Stimulated activated naive CD4-positive, alpha-beta T cell treated with Interleukin-2 at 50 U/mL for 16 hours (primary cell): ENCODE data around the gene B3GNT8.
A peak's percentile ranks its signal among the peaks of the same experiment; 100 is the strongest.
"Not testable (repeated sequence)": the region's sequence is repeated elsewhere in the genome, so short reads cannot be mapped to it uniquely, and the experiment has no call there.

ENCODE experiments used
- DNase-seq: peaks from one replicate; lab custom pipeline; 2025; lab: John Stamatoyannopoulos, UW

B3GNT8 gene

DNA sequence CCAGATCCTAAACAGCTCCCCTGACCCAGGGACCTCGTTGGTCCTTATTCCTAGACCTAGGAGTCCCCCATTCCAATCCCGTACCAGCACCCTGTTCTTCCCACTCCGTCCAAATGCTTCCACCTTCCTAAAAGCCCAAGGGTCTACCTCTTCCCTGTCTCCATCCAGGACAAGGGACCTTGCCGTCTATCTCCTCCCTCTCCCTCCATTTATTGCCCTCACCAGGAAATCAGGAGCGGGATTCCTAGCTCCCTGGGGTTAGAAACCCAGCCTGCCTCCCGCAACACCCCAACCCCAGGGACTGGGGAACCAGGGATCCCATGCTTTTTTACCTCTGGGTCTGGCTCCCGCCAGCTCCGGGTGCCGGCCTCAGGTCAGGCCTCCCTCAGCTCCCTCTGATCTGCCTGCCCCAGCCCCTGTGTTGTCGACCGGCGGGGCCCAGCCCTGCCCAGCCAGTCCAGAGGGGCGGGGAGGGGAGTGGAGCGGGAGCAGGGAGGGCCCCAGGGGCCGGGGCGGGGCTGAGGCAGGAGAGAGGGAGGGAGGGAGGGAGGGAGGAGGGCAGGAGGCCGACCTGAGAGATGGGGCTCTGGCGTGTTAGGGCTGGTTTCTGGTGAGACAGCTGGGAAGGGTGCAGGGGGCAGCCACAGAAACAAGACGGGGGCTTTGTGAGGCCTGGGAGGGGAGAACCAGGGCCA lies at the start of gene B3GNT8:
Gene B3GNT8, minus strand, starts transcription at position 423 of the 695 bp plus-strand sequence. CDS start 596 bp downstream, outside the sequence.
- peak; percentile 26 for DNase-seq

GRCh38 chr19:41476583-41476982 lies 49.4 kb upstream of the B3GNT8 start:
- DNase-seq: no peak

DNA sequence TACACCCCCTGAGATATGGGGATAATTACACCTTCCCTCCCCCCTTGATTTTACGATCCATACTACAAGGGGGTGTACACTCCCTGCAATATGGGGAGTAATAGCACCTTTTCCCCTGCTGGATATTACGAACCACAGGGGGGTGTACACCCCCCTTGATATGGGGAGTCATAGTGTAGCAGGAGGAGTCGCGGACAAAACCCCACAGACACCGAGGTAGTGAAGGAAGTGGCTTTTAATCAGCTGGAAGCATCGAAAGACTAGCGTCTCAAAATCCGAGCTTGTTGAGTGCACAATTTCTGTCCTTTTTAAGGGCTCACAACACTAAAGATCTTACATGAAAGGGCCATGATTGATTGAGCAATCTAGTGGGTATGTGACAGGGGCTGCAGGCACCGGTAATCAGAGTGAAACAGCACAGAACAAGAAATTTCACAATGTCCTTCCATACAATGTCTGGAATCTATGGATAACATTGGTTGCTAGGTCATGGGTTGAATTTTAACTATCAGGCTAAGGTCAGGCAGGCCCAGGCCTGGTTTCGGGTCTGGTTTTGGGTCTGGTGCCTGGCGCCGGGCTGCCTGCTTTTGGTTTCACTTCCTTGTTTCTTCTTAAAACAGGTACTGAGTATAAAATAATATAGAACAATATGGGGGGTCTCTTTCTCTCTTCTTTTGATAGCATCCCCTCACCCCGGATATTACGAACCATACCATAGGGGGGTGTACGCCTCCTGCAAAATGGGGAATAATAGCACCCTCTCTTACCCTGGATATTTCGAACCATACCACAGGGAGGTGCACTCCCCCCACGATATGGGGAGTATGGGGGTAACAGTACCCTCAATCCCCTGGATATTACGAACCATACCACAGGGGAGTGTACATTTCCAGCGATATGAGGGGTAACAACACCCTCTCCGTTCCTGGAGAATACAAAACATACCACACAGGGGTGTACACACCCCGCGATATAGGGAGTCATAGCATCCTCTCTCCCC lies 36.4 kb upstream of the B3GNT8 start:
- not testable (repeated sequence) for DNase-seq

- DNase-seq: no peak
These were observed 35.3 kb upstream of the B3GNT8 start for GRCh38 chr19:41462497-41462896.

- no peak for DNase-seq
These were observed 30.1 kb upstream of the B3GNT8 start for GRCh38 chr19:41457241-41457640.

- DNase-seq: no peak
These were observed 29.3 kb upstream of the B3GNT8 start for GRCh38 chr19:41456342-41456918.

DNA sequence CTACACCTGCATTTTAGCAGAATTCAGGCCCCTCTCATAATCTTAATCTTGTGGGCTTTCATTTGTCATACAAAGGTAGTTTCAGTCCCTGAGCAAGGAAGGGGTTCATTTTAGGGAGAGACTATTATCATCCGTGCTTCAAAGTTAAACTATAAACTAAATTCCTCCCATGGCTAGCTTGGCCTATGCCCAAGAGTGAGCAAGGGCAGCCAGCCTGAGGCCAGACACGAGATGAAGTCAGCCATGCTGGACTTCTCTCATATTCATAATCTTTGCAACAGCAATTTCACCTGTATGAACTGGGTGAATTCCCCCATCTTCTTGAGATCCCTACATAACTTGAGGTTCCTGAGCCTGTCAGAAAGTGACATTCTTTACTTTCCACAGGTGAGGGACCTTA lies 28.8 kb upstream of the B3GNT8 start:
- no peak for DNase-seq

DNA sequence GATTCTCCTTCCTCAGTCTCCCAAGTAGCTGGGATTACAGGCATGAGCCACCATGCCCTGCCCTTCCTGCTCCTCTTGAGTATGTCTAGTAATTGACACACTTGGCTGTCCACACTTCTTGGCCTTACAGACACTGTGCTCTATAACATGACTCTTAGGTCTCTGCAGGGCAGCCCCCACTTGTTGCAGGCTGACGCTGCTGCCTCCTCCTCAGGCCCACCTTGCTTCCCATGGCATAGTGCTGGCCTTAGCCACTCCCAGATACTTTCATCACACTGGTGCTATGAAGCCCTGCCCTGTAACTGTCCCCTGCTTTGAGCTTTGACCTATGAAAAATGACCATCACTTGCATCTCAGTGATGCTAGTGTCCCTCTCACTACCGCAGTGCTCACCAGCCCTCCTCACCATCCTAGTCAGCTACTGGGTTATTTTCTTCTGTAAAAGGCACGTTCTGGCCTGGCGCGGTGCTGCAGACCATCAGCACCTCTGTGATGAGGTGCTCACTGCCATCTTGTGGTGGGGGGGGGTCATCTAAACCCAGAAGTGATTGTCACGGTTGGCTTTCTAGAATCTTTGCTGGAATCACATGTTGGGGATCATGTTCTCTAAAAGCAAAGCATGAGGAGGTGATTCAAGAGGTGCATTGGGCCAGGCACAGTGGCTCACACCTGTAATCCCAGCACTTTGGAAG lies 25.6 kb upstream of the B3GNT8 start:
- DNase-seq: no peak

DNA sequence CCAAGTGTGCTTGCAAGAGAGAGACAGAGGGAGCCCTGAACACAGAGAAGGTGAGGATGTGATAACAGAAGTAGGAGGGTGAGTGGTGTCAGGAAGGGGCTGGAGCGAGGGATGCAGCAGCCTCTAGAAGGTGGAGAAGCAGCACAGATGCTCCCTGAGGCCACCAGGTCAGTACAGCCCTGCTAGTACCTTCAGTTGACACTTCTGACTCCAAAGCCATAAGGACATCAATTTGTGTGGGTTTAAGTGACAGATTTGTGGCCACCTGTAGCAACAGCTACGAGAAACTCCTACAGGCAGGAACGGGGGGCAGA lies 22.6 kb upstream of the B3GNT8 start:
- no peak for DNase-seq

- peak; percentile 64 for DNase-seq
These were observed 22.1 kb upstream of the B3GNT8 start for GRCh38 chr19:41449079-41449864.

GRCh38 chr19:41447732-41448332 lies 20.7 kb upstream of the B3GNT8 start:
- no peak for DNase-seq

DNA sequence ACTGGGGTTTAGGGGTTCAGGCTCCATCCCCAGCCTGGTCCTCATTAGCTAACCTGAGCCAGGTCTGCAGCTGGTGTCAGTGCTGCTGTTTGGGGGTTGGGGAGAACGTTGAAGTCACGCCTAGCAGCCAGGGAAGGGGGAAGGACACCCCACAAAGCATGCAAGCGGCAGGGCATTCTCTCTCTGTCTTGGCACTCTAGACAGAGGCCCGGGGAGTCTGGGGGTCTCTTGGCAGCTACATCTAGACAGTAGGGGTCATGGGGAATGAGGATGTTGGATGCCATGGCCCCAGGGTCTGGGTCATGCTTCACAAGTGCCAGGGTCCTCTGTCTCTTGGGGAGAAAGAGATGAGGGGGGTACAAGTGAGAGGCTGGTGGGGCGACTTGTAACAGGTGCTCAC lies 18.4 kb upstream of the B3GNT8 start:
- DNase-seq: no peak

- DNase-seq: no peak
These were observed 16.8 kb upstream of the B3GNT8 start for GRCh38 chr19:41443813-41444455.

DNA sequence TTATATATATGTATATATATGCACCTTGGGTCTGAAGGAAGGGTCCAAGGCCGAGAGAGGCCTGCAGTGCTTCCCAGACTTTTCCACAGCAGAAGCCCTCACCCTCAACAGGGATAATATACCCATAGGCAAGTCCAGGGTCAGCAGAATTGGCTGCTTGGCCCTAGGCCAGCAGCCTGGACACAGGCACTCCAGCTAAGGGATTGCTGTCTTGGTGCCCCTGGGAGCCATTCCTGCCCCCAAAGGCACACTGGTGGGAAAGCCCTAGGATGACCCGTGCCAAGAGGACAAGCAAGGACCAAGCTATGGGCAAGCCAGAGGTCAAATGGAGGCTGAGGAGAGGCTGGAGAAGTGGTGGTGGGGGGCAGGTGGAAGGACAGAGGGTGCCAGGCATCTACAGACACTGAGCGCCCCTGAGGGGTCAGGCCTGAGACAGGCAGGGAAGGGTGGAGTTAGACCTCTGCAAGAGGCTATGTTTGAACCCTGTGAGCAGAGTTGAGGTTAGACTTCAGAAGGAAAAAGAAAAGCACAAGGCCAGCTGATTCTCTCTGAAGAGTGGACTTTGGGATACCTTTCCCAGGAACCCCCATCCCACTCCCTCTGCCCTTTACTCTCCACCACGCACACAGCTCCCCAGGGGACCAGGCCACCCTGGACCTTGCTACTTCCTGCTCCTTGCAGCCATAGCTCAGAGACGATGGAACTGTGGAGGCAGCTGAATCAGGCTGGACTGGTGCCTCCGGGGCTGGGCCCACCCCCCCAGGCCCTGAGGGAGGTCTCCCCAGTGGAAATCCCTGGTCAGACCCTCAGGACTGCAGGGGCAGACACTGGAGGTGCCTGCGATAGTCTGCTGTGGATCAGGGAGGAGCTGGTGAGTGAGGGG lies 15.5 kb upstream of the B3GNT8 start, which contains the start of gene ERICH4:
Gene ERICH4, plus strand, starts transcription at position 684 of the 883 bp plus-strand sequence. Its CDS starts 14 bp downstream, at position 698.
- no peak for DNase-seq

GRCh38 chr19:41441321-41441945 lies 14.3 kb upstream of the B3GNT8 start:
- DNase-seq: no peak

DNA sequence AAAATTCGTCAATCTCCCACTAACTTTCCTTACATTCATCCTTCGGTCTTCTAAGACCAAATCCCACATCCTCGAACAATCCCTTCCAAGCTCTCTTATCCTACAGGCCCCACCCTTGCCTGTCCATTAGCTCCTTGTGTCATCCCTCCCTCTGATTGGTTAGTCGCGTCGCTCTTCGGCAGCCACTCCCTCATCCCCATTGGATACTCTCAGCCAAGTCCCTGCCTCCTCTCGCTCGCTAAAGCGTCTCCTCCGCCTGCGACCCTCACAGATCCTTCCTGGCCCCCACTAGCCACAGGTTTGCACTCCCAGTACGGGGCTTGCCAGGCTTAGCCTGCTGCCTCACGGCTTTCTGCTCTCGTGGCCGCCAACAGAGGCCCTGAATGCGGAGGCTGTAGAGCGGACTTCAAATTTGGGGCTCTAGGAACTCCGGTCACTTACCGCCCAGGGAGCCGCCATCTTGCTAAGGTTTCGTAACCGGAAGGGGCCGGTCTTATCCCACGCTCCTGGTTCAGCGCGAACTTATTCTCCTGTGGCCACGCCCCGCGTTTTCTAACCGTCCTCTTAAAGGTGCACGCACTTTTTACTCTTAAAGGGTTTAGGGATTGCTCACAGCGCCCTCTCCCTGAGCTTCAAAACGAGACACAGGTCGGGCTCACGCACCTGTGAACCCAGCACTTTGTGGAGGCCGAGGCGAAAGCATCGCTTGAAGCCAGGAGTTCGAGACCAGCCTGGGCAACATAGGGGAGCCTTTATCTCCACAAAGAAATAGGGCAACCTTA lies 12.5 kb upstream of the B3GNT8 start, which contains the start of gene DMAC2:
Gene DMAC2, minus strand, starts transcription at position 472 of the 782 bp plus-strand sequence. Its CDS starts 13 bp downstream, at position 459.
- peak; percentile 98 for DNase-seq

- no peak for DNase-seq
These were observed 10.9 kb upstream of the B3GNT8 start for GRCh38 chr19:41437944-41438574.

GRCh38 chr19:41436674-41436951 lies 9.4 kb upstream of the B3GNT8 start:
- DNase-seq: no peak
